ENCODE data around the gene GUCY2D.
A peak's percentile ranks its signal among the peaks of the same experiment; 100 is the strongest.

GUCY2D gene

GRCh38 chr17:8031261-8031661 lies 28.8 kb downstream of the GUCY2D start:
- Histone ChIP-seq H3K27ac (no peak overlapping the region), H3K79me2 (no peaks in the 10 kb centered on the region), H3K4me3 (ENCODE audit: low read depth, low read length) (no peak overlapping the region), H3K9ac (no peak overlapping the region), H3K36me3 (ENCODE audit: control insufficient read depth, insufficient read depth, low read length) (no peaks in the 10 kb centered on the region), H3K9me3 (ENCODE audit: control insufficient read depth, low read length) (no peaks in the 10 kb centered on the region), H3K27me3 (ENCODE audit: control insufficient read depth, insufficient read depth, low read length) (no peaks in the 10 kb centered on the region), H3K4me2 (ENCODE audit: low read length) (no peak overlapping the region), H3K4me1 (no peaks in the 10 kb centered on the region), H2AFZ (no peak overlapping the region)
- no peak for TF ChIP-seq CTCF (IDR thresholded peaks at IDR 0.05)

GRCh38 chr17:8031950-8032349 lies 29.5 kb downstream of the GUCY2D start:
- Histone ChIP-seq H3K4me1 (no peaks in the 10 kb centered on the region), H3K4me3 (ENCODE audit: low read depth, low read length) (no peak overlapping the region)
- no peak for TF ChIP-seq CTCF (IDR thresholded peaks at IDR 0.05)

GRCh38 chr17:8032442-8032841 lies 30.0 kb downstream of the GUCY2D start:
- Histone ChIP-seq H3K9ac (no peak overlapping the region), H3K27me3 (ENCODE audit: control insufficient read depth, insufficient read depth, low read length) (no peaks in the 10 kb centered on the region), H3K4me3 (ENCODE audit: low read depth, low read length) (no peak overlapping the region), H3K79me2 (no peaks in the 10 kb centered on the region), H3K9me3 (ENCODE audit: control insufficient read depth, low read length) (no peaks in the 10 kb centered on the region), H3K4me1 (no peaks in the 10 kb centered on the region), H2AFZ (no peak overlapping the region), H3K27ac (no peak overlapping the region), H3K4me2 (ENCODE audit: low read length) (no peak overlapping the region), H3K36me3 (ENCODE audit: control insufficient read depth, insufficient read depth, low read length) (no peaks in the 10 kb centered on the region)
- no peak for TF ChIP-seq CTCF (IDR thresholded peaks at IDR 0.05)

More at GRCh38 chr17:8031950-8032349, 29.5 kb downstream of the GUCY2D start:
- H3K27ac ChIP-seq: no peak overlapping the region
- H3K9me3 ChIP-seq (ENCODE audit: control insufficient read depth, low read length): no peaks in the 10 kb centered on the region
- H3K9ac ChIP-seq: no peak overlapping the region
- H3K79me2 ChIP-seq: no peaks in the 10 kb centered on the region
- H3K4me2 ChIP-seq (ENCODE audit: low read length): no peak overlapping the region
- no peaks in the 10 kb centered on the region for H3K27me3 ChIP-seq (ENCODE audit: control insufficient read depth, insufficient read depth, low read length)
- no peaks in the 10 kb centered on the region for H3K36me3 ChIP-seq (ENCODE audit: control insufficient read depth, insufficient read depth, low read length)
- no peak overlapping the region for H2AFZ ChIP-seq

- Histone ChIP-seq H3K27ac (no peak within 1 kb of the TSS), H3K9ac (no peak within 1 kb of the TSS), H3K9me3 (ENCODE audit: control insufficient read depth, low read length) (no peaks in the 10 kb centered on the region), H3K79me2 (no peaks in the 10 kb centered on the region), H3K4me2 (ENCODE audit: low read length) (no peak within 1 kb of the TSS), H3K36me3 (ENCODE audit: control insufficient read depth, insufficient read depth, low read length) (no peaks in the 10 kb centered on the region), H3K27me3 (ENCODE audit: control insufficient read depth, insufficient read depth, low read length) (peaks cover 3% of the 10 kb centered on the region), H3K4me3 (ENCODE audit: low read depth, low read length) (no peak within 1 kb of the TSS), H2AFZ (peak within 1 kb of the TSS; percentile 11), H3K4me1 (no peaks in the 10 kb centered on the region)
- no peak for TF ChIP-seq CTCF (IDR thresholded peaks at IDR 0.05)
Observed at GRCh38 chr17:8038954-8039610, 36.7 kb downstream of the GUCY2D start, which contains the start of gene ALOX15B. ALOX15B (plus strand) TSS chr17:8039059; CDS start chr17:8039156, 97 bp downstream.

- peaks cover 3% of the 10 kb centered on the region for H3K27me3 ChIP-seq (ENCODE audit: control insufficient read depth, insufficient read depth, low read length)
- no peaks in the 10 kb centered on the region for H3K36me3 ChIP-seq (ENCODE audit: control insufficient read depth, insufficient read depth, low read length)
- H3K9me3 ChIP-seq (ENCODE audit: control insufficient read depth, low read length): no peaks in the 10 kb centered on the region
- H3K4me2 ChIP-seq (ENCODE audit: low read length): no peak overlapping the region
- no peak overlapping the region for H3K27ac ChIP-seq
- no peak overlapping the region for H3K9ac ChIP-seq
- H3K4me3 ChIP-seq (ENCODE audit: low read depth, low read length): no peak overlapping the region
- no peak overlapping the region for H2AFZ ChIP-seq
- H3K4me1 ChIP-seq: no peaks in the 10 kb centered on the region
- no peak for TF ChIP-seq CTCF (IDR thresholded peaks at IDR 0.05)
- H3K79me2 ChIP-seq: no peaks in the 10 kb centered on the region
Observed at GRCh38 chr17:8039611-8040168, 37.3 kb downstream of the GUCY2D start.

Measured in parathyroid adenoma (tissue), 2 donors.